Colon (tissue), 2 donors: ENCODE measurements around the gene LHX3.

Source experiments
- FAIRE-seq: peaks from 2 replicates; lab custom pipeline; 2012; peaks lifted over from hg19 to GRCh38; lab: Jason Lieb, UNC
- donor health status: control.
- donor health status: control.

Gene LHX3

DNA sequence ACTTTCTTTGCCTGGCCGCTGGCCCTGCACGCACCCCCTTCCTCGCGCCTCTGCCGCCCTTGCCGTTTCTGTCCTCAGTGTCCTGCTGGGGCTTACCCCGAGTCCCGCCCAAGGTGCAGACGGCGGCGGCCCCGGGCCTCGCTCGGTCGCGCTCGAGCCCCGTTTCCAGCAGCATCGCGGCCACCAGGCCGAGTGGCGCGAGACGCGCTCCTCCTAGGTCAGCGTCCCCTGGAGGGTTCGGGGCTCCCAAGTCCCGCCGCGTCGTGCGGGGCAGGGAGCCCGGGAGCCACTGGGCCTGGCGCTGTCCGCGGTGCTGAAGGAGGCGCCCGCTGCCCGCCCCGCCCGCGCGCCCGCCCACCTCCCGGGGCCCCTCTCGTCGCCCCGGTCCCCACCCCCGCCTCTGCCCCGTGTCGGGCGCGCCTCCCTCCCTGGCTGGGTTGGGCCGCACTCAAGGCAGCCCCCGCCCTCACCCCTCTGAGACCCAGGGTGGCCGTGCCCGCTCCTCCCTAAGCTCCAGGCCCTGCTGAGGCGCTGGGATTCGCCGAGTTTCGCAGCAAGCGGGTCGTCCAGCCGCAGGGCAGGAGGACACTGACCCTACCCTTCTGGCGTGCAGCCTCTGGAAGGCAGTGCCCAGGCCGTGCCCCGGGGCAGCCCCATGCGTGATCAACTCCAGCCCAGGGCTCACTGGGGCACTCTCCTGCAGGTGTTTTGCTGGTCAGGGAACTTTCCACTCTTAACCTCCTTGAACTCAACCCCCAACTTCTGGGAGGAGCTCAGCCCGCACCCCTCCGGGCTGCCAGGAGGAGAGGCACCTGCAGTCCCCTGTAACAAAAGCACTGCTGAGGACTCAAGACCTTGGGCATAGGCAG, at the start of gene LHX3:
TSS of gene LHX3 (minus strand) at position 291 of the 869 bp plus-strand sequence. CDS start at position 175, 116 bp downstream.
- no peak for FAIRE-seq

DNA sequence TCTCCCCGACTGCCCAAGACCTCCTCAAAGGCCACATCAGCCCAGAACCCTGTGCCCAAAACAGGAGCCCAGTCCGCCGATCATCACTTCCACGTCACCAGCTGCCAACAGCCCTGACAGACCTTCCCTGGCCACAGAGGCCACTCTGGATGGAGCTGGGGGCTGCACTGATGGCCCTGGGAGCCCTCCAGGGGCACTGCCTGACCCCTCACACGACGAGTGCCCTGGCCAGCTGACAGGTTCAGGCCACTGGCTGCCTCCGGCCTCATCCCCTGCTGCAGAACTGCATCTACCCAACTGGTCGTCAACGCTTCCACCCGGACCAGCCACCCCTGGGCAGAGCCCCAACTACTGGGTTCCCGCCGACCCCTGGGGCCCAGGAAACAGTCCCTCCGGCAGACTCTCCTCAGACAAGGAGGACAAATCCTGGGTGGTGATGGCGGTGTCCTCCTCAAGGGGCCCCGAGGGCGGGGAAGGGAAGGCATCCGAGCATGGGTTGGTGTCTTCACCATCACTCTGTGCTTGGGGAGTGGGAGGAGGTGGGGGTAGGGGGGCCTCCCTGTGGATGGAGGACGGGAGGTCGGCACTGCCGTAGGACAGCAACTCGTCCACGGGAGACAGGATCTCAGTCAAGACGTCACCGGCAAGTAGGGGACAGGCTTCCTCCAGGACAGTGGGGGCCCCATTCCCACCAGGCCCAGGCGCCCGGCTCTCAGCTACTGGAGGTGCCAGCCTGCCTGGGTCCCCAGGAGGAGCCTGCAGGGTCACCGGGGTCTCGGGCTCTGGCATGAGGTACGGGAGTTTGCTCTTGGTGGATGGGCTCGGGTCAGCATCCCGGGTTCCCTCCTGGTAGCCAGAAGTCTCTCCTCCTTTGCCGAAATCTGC, 48.6 kb upstream of the LHX3 start:
- FAIRE-seq, result no peak

DNA sequence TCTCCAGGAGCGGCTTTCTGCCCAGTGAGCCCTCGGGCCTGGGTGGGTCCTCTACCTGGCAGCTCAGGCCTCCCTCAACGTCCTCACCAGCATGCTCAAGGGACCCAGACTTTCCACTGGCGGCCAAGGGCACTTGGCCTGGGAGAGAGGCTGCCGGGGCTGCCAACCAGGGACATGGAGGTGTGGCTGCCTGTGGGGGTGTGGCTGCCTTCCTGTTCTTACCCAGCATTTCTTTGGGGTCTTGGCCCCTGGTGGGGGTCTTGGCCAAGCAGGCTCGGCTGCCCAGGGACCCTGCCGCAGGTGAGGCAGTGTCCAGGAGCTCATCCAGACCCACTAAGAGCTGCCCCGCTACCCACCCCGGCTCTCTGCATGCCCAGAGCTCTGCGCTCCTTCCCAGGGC, 47.9 kb upstream of the LHX3 start:
- FAIRE-seq, result no peak

DNA sequence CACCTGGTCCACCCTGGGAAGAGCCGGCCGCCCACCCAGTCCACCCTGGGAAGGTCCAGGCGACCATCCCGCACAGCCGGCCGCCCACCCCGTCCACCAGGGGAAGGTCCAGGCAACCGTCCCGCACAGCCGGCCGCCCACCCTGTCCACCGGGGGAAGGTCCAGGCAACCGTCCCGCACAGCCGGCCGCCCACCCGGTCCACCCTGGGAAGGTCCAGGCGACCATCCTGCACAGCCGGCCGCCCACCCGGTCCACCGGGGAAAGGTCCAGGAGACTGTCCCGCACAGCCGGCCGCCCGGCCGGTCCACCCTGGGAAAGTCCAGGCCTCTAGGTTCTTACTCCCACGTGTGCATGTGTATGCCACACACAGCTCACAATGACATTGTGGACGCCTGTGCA, 47.4 kb upstream of the LHX3 start:
- FAIRE-seq, result no peak

DNA sequence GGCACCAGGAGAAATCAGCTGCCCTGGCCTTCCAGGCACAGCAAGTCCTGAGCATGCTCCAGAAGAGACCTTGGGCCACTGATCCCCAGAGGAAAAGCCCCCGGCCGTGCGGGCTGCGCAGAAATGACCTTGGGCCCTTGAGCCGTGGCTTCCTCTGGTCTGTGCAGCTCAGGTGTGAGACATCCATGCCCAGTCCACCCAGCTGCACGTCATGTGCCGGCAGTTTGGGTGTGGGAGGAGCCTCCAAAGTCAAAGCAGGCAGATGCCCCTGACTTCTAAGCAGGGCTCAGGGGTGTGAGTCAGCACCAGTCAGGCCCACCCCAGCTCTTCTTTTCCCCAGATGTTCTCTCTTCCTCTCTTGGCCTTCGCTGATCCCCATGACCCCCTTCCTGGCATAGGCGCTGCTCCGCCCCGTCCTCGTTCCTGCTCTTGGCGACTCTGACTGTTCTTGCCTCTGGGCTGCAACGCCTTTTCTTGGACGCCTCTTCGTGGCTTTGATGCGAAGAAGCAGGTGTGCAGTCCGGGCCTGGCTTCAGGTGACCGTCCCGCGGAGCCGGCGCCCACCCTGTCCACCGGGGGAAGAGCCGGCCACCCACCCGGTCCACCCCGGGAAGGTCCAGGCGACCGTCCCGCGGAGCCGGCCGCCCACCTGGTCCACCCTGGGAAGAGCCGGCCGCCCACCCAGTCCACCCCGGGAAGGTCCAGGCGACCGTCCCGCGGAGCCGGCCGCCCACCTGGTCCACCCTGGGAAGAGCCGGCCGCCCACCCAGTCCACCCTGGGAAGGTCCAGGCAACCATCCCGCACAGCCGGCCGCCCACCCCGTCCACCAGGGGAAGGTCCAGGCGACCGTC, 46.6 kb upstream of the LHX3 start:
- no peak for FAIRE-seq

DNA sequence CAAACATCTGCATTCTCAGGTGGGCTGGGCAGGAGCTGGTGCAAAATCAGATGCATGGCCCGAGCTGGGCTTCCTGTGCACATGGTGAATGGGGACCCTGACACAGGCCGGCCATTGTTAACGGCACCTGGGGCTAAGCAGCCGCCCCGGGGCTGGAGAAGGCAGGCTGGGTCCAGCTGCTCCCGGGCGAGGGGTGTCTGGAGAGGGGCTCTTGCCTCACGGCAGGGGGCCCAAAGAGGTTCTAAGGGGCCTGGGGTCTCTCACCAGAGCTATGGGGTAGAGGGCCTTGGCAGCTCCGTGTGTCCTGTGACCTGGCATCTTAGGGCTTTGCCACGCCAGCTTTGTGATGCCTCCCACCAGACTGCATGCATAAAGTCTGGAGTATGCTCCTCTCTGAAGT, 45.7 kb upstream of the LHX3 start:
- FAIRE-seq, result no peak

DNA sequence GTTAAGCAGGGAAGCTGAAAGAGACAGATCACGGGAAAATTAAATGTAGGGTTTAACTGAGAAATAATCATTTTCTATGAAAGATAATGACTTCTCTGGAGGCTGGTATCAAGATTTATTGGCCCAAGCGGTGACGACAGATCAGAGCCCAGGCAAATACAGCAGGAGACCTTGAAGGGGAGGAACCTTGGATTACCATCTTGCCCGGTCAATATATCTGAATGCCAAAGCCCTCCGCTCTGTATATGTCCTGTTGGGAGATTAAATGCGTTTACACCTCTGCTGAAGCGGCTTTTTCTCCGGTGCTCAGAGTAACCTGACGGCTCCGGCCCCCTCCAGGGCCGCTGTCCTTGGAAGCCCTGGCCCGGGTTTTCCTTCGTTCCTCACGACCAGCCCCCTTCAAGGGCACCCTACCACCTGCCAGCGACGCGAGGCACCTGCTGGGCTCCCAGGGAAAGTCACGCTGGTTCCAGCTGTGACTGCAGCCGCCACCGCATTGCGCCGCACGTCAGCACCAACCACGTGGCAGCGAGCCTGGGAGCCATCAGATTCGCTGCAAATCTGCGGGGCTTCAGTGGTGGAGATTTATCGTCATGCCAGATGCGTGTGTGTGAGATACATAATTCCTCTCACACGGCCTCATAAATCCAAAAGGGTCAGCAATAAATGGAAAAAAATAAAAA, 45.1 kb upstream of the LHX3 start:
- FAIRE-seq, result no peak

DNA sequence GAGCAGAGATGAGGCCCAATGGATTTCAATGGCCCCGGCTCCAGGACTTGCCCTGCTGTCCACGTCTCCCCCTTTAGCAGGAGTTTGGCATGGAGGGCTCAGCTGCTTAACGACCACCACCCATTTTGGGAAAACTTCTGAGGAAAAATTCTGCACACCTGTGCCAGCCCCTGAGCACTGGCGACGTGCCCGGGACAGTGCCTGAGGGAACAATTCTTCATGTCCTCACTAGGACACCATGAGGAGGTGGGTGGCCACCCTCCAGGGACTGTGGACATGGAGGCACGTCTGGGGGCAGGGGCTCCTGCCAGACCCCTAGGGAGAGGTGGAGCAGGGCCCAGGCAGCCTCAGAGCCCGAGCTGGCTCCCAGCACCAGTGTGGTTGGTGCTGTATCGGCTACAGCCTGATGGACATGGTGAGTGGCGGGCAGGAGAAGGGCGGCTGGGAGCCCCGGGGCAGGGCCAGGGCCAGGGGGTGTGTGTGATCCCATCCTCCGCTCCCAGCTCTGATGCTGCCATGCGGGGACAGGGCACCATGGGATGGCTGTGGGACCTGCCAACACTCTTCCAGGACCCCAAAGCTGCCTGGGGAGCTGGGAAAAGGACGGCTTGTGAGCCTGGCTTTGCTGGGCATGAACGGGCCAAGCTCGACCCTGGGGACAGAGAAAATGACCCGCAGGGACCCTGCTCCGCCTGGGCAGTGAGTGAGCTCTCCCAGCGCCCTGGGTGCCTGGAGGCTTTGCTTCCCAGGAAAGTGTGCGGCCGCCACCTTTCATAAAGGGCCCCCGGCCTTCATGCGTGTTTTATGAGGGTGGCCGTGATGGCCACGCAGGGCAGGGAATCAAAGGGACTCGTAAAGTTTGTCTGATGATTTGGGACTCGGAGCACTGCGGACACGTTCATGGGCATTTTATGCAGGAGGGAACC, 44.3 kb upstream of the LHX3 start:
- no peak for FAIRE-seq

DNA sequence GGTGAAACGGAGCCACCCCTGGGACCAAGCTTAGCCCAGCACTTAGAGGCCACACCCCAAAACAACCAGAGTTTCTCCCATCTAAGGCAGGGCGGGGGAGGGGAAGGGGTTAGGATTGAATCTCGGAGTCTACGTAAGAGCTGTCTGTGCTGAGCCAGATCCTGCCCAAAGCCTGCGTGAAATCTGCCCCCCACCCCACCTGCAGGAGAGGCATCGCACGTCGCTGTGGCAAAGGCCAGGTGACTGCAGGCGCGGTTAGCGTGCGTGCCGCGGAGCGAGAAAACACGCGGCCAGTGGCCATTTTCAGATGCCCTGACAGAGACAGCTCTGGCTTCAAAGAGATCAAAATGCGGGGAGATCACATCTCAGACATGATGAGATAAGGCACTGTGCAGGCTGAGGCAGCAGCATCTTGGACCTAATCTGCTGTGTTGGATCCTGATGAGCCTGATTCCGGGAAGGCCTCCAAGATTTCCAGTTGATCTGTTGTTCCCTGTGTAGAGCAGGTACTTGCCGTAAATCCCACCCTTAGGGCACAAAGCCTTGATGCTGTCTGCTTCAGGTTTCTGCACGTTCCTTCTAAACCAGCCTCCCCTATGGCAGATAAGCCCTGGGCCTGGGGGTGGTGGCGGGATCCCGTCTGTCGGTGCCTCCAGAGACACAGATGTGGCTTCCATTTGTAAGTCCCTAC, 43.2 kb upstream of the LHX3 start:
- no peak for FAIRE-seq

DNA sequence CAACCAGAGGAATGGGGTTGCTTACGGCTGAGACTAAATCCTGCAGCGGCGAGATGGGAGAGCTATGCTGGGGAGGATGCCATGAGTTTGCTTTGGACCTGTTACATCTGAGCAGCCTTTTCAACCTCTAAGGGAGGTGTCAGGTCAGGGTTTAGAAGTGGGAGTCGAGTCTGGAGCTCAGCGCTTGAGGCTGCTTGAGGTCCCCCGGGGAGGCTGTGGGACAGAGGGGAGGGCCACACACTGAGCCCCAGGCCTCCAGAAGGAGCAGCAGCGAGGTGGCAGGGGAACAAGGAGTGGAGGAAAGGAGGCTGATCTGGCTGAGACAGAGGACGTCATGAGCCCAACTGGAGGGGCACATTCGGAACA, 42.6 kb upstream of the LHX3 start:
- FAIRE-seq, result no peak

DNA sequence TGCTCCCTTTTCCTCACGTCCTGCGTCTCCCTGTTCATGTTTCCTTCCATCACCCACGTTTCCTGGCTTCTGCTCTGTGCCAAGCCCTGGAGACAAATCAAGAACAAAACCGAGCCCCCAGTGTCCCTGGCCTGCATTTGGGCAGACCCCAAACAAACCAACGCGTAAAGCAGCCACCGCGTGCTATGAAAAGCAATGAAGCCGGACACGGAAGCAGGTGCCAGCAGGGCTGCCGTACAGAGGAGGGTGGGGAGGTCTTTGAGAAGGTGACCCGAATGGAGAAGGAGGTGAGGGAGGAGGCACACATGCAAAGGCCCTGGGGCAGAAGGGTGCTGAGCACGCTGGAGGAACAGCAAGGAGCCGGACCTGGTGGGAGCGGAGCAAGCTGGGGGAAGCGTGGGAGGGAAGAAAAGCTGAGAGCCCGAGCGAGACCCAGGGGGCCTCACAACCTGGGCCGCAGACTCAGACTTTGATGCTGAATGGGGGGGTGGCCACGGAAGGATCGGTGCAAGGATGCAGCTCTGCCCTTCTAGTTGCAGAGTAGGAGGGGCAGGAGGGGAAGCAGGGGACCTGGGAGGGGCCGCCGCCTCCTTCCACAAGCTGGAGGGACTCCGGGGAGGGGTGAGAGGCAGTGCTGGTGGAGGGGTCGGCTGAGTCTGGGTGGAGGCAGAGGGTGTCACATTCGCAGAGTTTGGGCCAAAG, 42.1 kb upstream of the LHX3 start:
- no peak for FAIRE-seq

DNA sequence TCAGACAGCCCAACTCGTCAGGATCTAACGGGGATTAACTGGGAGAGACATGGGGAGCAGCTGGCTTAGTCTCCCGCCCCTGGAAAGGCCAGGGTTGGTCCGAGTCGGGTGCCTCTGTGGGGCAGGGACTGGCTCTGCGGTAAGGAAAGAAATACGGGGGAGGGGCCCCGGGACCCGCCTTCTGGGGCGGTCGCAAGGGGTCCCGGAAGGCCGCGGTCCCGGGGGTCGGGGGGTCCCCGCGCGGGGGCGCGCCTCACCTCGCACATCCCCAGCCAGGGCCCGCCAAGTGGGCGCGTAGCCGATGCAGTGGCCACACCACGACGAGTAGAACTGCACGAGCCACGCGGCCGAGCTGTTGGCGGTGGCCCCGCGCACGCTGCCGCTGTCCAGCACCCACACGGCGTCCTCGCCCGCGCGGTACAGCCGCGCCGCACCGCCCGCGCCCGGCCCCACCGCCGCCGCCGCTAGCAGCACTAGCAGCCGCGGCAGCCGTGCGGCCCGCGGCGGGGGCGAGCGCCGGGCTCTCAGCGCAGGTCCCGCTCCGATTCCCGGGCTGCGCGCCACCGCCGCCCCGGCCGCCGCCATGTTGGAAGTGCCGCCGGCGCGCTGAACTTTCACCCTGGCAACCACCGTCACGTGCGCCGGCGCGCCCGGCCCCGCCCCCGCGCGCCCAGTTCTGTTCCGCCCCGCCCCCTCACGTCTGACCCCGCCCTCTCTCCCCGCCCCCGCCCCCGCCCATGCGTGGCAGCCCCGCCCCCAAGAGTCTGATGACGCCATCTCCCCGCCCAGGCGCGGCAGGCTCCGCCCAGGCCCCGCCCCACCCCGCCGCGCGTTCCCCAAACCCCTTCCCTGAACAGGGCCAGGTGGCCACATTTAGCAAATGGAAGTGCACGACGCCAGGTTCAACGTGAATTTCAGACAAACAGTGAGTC, 40.6 kb upstream of the LHX3 start, which contains the start of gene QSOX2:
TSS of gene QSOX2 (minus strand) at position 594 of the 932 bp plus-strand sequence. CDS start at position 585, 9 bp downstream.
- FAIRE-seq, result no peak

DNA sequence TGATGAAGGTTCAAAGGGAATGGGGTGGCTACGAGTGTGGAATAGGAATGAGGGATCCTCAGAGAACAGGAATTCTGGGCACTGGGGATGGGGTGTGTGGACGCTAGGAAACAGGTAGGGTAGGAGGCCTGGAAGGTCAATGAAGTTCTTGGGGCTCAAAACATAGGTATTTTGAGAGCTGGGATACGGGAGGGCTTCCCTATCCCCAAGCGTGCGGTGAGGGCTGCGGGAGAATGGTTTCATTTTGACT, 40.0 kb upstream of the LHX3 start:
- no peak for FAIRE-seq

DNA sequence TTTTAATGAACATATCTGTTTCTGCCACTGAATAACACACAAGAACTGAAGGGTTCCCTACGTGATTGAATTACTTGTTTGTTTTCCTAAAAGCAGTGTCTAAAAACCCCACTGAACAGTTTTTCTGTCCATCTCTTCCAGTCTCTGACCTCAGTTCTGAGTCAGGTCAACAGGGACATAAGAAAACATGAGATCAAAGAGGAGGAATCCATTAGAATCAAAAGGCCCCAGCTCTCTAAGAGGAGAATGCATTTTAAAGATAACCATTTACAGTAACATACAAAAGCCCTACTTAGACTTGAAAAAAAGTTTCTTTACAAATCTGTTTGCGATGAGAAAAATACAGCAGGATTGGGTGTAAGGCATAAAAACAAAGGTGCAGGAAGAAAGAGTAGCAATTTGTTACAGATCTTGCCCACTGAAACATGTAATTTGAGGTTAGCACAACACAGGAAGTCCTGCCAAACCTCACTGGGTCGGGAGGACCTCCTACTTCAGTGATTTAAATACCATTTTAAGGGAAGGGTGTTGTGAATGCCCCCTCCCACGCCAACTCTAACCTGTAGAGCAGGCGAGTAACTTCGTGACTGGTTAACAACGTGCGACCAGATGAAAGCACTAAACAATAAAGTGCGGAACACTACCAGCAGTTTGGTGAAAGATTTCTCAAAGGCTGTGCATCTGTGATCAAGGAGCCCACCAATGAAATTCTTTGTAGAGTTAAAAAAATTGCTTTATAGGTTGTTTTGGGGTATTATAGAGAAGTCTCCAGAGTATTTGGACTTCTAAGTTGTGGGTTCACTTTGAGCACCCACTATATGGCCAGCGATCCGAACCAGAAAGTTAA, 39.4 kb upstream of the LHX3 start:
- no peak for FAIRE-seq

DNA sequence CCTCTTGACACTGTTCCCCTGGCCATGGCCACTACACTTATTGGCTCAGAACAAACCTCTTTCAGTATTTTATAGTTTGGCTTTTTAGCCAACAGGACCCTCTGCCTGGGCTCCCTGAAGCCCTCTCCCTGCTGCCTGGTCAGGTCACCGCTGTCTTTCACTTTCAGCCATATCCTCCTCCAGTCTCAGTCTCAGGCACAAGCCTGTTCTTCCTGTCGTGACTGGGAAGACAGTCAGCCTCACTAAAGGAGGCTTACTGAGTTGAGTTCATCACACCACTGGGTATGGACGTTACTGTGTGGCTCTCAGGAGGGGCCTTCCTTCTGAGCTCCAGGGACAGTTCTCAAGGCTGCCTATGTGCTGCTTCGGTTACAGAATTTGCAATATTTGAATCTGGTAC, 38.7 kb upstream of the LHX3 start:
- FAIRE-seq, result no peak

DNA sequence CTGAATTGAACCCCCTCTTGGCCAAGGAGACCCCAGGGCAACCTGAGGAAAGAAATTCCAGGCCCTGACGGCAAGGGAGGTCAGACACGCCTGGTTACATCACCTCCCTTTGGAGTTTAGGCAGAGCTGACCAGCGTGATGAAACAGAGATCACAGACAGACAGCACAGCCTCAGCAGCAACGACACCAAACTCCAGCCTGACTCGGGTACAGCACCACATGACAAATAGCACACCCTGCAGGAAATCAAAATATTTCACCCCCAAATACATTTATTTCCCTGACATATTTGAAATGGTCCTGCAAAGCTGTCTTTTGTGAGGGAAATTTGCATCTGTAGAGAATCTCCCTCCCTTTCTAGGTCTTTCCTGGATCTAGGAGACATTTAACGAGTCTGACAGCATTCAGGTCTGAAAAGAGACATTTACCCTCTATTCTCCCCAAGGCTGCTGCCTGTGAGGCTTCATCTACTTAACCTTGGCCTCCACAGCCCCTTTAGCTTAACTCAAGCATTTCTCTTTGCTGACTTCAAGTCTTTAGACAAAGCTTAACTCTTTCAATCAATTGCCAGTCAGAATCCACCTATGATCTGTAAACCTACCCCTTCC, 38.1 kb upstream of the LHX3 start:
- no peak for FAIRE-seq

DNA sequence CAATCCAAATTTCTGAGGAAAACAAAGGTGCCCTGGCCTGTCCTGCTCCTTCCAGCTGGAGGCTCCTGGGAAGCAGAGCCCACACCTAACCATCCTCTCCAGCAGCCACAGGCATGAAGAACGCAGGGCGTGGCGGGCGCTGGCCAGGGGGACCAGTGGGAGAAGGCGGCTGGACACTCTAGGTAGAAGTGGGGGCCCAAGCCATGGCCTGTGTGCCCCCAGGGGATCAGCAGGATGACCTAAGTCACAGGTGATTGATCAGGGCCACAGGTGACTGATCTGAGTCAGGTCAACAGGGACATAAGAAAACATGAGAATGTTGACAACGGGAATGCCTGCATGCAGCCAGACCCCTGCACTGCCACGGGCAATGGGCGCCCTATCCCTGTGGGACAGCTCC, 37.3 kb upstream of the LHX3 start:
- no peak for FAIRE-seq
